Caco-2 (cell line): ENCODE data around the gene NFATC2. TPM values are rescaled to one million over a fixed set of nuclear protein-coding genes. Genes with fewer than 3 reads are reported as not detected.

ENCODE experiments used
- BruUV-seq: library from RNA; stranded (reverse); fragments of 400-500 nt; replicated peaks from 2 replicates; lab custom pipeline; 2021; lab: Mats Ljungman, UMichigan
- CTCF ChIA-PET: fragments of 300-600 bp; sonication (Branson Sonifier 250); formaldehyde crosslinking; loops from one replicate; lab custom pipeline; 2022; ENCODE audit warnings: antibody characterized with exemption; lab: Charles Lee
- POLR2A ChIA-PET: fragments of 300-600 bp; sonication (Branson Sonifier 250); formaldehyde crosslinking; loops from one replicate; lab custom pipeline; 2022; ENCODE audit warnings: antibody characterized with exemption; lab: Charles Lee
- DNase-seq, 2 experiments: peaks; one replicate each; pipeline versions ENCODE4 v3.0.0 to v3.0.0-alpha.2; 2020 to 2022
- H3K27me3 ChIP-seq: replicated peaks from 2 replicates; pipeline ENCODE4 v1.6.0; 2011; ENCODE audit warnings: low read length; ENCODE audit not compliant: control insufficient read depth, insufficient read depth
- H3K36me3 ChIP-seq: 2 replicates; pipeline ENCODE4 v1.5.1; 2011; ENCODE audit warnings: low read length; ENCODE audit not compliant: control insufficient read depth, insufficient read depth
- H3K4me1 ChIP-seq: fragments of 250-450 bp; sonication (Bioruptor Pico); 2 replicates; pipeline ENCODE4 v1.5.1; 2020; ENCODE audit warnings: mild to moderate bottlenecking
- H3K4me3 ChIP-seq: 2 replicates; pipeline ENCODE4 v1.5.1; 2011; ENCODE audit warnings: low read depth, mild to moderate bottlenecking, control low read depth, low read length
- H3K9me3 ChIP-seq: fragments of 250-450 bp; sonication (Bioruptor Pico); 2 replicates; pipeline ENCODE4 v1.5.1; 2020; ENCODE audit warnings: mild to moderate bottlenecking, moderate library complexity
- H3K27ac Mint-ChIP-seq: one replicate; pipeline ENCODE4 v1.8.0; 2022; ENCODE audit warnings: mixed read lengths; ENCODE audit not compliant: unreplicated experiment
- H3K27me3 Mint-ChIP-seq: one replicate; pipeline ENCODE4 v1.8.0; 2022; ENCODE audit warnings: mixed read lengths; ENCODE audit not compliant: insufficient read depth, unreplicated experiment
- H3K36me3 Mint-ChIP-seq: one replicate; pipeline ENCODE4 v1.8.0; 2022; ENCODE audit warnings: mild to moderate bottlenecking, mixed read lengths; ENCODE audit not compliant: insufficient read depth, unreplicated experiment
- H3K4me1 Mint-ChIP-seq: one replicate; pipeline ENCODE4 v1.8.0; 2022; ENCODE audit warnings: low read depth, mixed read lengths; ENCODE audit not compliant: unreplicated experiment
- H3K4me3 Mint-ChIP-seq: one replicate; pipeline ENCODE4 v1.8.0; 2022; ENCODE audit warnings: mild to moderate bottlenecking, moderate library complexity, mixed read lengths; ENCODE audit not compliant: unreplicated experiment
- H3K9me3 Mint-ChIP-seq: one replicate; pipeline ENCODE4 v1.8.0; 2022; ENCODE audit warnings: mixed read lengths; ENCODE audit not compliant: unreplicated experiment
- CTCF ChIP-seq, 2 experiments: fragments of 200-600 bp in 1 of 2; IDR thresholded peaks; 1 replicate in 1 of 2; 2 replicates in 1 of 2; pipeline versions ENCODE4 v1.5.1 to v1.8.0; 2011 to 2022; ENCODE audit warnings: antibody characterized with exemption in 1 of 2, control low read depth in 1 of 2, inconsistent platforms in 1 of 2, low read depth in 1 of 2, low read length in 1 of 2, mild to moderate bottlenecking in 1 of 2, moderate library complexity in 1 of 2; ENCODE audit not compliant: insufficient read depth in 1 of 2, severe bottlenecking in 1 of 2, unreplicated experiment in 1 of 2
- intact Hi-C: fragments of 100-400 bp; cut with micrococcal nuclease; formaldehyde crosslinking; loops from one replicate; pipeline ENCODE4 v1.10.0; 2022; ENCODE audit not compliant: unreplicated experiment
- total RNA-seq: library from RNA; stranded (reverse); gene quantifications from 2 replicates; pipeline ENCODE4 v1.2.3, GENCODE V29; 2022

NFATC2 gene
- total RNA-seq, 1 experiment from 2014 or later = 20.8 TPM

GRCh38 chr20:51403466-51404220 lies 138.9 kb downstream of the NFATC2 start:
- no peaks in the 10 kb centered on the region for H3K9me3 Mint-ChIP-seq
- H3K4me3 Mint-ChIP-seq = no peak overlapping the region

GRCh38 chr20:51402201-51402600 lies 140.3 kb downstream of the NFATC2 start:
- H3K9me3 Mint-ChIP-seq = no peaks in the 10 kb centered on the region
- no peaks in the 10 kb centered on the region; the same call in 1 of the 2 replicates for H3K36me3 ChIP-seq
- no peak for TF ChIP-seq CTCF (IDR thresholded peaks at IDR 0.05; ENCODE audit: insufficient read depth in 1 of 2, low read depth in 1 of 2, low read length in 1 of 2, severe bottlenecking in 1 of 2, unreplicated experiment in 1 of 2)
- DNase-seq = no peak
- peaks cover 12% of the 10 kb centered on the region for H3K36me3 Mint-ChIP-seq
- H3K4me1 Mint-ChIP-seq = no peaks in the 10 kb centered on the region
- ChIA-PET CTCF (interaction anchor here (0.7 kb wide), 1 partner anchor 795 kb away, joined by 3 read pairs; no protein-coding TSS in a partner anchor), POLR2A (interaction anchor here (0.5 kb wide), 1 partner anchor 993 kb away, joined by 3 read pairs; no protein-coding TSS in a partner anchor)
- intact Hi-C loops = no loop called here
- no peak overlapping the region for H3K27ac Mint-ChIP-seq
- no peak overlapping the region for H3K4me3 ChIP-seq
- H3K4me3 Mint-ChIP-seq = no peak overlapping the region
- H3K27me3 ChIP-seq = no peaks in the 10 kb centered on the region
- no TSS peak for BruUV-seq
- 0 out of 2 replicates have a peak, but pooled peaks cover 7% of the 10 kb centered on the region for H3K4me1 ChIP-seq
- no peaks in the 10 kb centered on the region for H3K27me3 Mint-ChIP-seq
- no peaks in the 10 kb centered on the region for H3K9me3 ChIP-seq

More at GRCh38 chr20:51403466-51404220, 138.9 kb downstream of the NFATC2 start:
- TF ChIP-seq CTCF (IDR thresholded peaks at IDR 0.05; ENCODE audit: insufficient read depth in 1 of 2, low read depth in 1 of 2, low read length in 1 of 2, severe bottlenecking in 1 of 2, unreplicated experiment in 1 of 2) = peak in 1 of 2 experiments; percentile 27
- H3K4me1 ChIP-seq = 0 out of 2 replicates have a peak, but pooled peaks cover 5% of the 10 kb centered on the region
- H3K4me1 Mint-ChIP-seq = no peaks in the 10 kb centered on the region
- no peaks in the 10 kb centered on the region for H3K9me3 ChIP-seq
- POLR2A ChIA-PET = no interaction called here
- no peaks in the 10 kb centered on the region for H3K27me3 ChIP-seq
- BruUV-seq = no TSS peak
- CTCF ChIA-PET = interaction anchor here (0.5 to 1.7 kb wide), 2 partner anchors 191 to 657 kb away, joined by 3 read pairs; no protein-coding TSS in a partner anchor
- no peak overlapping the region for H3K27ac Mint-ChIP-seq
- DNase-seq = no peak
- H3K4me3 ChIP-seq = no peak overlapping the region
- peaks cover 12% of the 10 kb centered on the region for H3K36me3 Mint-ChIP-seq
- intact Hi-C loops = no loop called here
- no peaks in the 10 kb centered on the region for H3K27me3 Mint-ChIP-seq
- no peaks in the 10 kb centered on the region; the same call in 1 of the 2 replicates for H3K36me3 ChIP-seq

DNA sequence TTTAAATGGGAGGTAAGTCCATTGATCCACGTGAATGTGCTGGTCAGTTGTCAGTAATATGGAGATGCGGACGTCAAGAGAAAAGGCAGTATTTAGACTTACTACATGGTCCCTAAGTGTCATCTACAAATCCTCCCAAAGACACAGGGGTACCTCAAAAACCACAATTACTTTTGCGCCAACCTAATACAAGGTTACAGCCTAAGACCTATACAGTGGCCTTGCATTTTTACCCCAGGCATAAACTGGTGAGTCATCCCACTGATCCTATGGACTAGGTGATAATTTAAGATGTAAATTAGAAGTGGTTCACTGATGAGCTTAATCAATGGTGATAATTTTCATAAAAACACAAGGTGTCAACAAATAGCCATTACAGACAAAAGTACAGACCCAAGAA lies 141.0 kb downstream of the NFATC2 start:
- no peaks in the 10 kb centered on the region for H3K9me3 ChIP-seq
- Mint-ChIP-seq H3K4me3 (no peak overlapping the region), H3K4me1 (no peaks in the 10 kb centered on the region), H3K27ac (no peak overlapping the region), H3K9me3 (no peaks in the 10 kb centered on the region), H3K36me3 (peaks cover 12% of the 10 kb centered on the region), H3K27me3 (no peaks in the 10 kb centered on the region)
- no peak for DNase-seq
- H3K4me3 ChIP-seq = no peak overlapping the region
- POLR2A ChIA-PET = no interaction called here
- no peaks in the 10 kb centered on the region for H3K27me3 ChIP-seq
- CTCF ChIA-PET = no interaction called here
- no peak for TF ChIP-seq CTCF (IDR thresholded peaks at IDR 0.05; ENCODE audit: insufficient read depth in 1 of 2, low read depth in 1 of 2, low read length in 1 of 2, severe bottlenecking in 1 of 2, unreplicated experiment in 1 of 2)
- intact Hi-C loops = no loop called here
- BruUV-seq = no TSS peak
- H3K36me3 ChIP-seq = no peaks in the 10 kb centered on the region; the same call in 1 of the 2 replicates
- H3K4me1 ChIP-seq = 0 out of 2 replicates have a peak, but pooled peaks cover 7% of the 10 kb centered on the region
